HG03196 (cell line): ENCODE results near the gene EN1.

Experiments used
- ATAC-seq: cut with Tn5 transposase; IDR thresholded peaks from one replicate; pipeline ENCODE4 v1.9.1; 2021; ENCODE audit not compliant: unreplicated experiment

Gene EN1

DNA sequence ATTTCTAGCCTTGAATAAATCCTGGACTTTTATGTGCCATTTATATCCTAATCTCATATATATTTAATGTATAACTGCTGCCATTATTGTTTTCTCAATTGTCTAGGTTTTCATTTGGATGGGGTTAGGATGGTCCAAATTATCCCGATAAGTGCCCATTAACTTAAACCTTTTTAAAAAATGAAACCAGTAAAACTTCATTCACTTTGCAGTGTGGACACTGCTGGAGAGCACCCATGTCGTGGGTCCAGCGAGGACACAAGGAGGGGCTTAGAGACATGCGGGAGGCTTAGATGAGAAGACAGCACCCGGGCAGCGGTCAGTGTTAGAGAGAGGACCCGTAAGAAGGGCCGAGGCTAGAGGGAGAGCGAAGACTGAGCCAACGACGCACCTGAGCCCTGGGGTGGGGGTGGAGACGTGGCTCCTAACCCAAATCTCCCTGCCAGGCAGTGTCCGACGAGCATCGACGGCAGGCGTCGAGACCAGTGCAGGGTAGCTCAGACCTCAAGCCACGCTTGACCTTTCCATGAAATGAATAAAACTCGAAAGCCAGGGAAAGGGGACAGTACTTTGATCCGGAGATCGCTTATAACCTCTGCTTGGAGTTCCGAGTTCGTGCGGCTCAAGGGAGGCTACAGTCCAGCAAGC is 9.0 kb upstream of the EN1 start:
- no peak for ATAC-seq

DNA sequence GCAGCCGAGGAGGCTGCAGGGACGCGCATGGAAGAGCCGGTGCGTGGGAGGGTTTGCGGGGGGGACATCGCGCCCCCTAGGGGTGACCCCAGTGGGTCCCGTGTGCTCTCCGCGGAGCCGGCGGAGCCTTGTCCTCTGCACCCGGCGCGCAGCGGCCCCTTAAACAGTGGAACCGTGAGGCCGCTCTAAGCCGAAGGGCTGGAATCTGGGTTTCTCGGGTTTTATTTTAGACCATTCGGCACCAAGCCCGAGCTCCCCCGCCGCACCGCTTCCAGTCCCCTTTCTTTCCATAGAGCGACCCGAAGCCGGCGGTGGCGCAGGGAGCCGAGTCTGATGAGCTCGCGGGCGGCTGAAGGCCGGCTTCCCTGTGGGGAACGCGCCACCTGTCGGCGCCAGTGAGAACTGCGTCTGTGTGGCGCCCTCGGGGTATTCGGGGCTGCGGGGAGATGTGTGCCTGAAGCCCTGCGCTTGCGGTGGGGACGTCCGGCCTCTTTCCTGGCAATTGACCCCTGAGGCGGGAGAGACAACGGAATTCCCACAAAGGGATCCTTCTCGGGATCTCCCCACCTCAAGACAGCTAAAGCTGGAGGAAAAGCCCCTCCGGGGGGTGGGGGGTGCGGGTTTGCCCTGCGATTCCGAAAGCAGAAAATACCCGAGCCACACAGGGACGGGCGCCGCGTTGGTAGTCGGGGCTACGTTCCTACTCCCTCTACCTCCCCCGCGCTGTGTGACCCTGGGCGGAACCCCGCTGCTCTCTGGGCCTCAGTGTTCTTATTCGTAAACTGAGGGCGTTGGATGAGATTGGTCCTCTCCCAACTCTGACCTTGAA is 8.2 kb upstream of the EN1 start:
- peak; percentile 81 for ATAC-seq

DNA sequence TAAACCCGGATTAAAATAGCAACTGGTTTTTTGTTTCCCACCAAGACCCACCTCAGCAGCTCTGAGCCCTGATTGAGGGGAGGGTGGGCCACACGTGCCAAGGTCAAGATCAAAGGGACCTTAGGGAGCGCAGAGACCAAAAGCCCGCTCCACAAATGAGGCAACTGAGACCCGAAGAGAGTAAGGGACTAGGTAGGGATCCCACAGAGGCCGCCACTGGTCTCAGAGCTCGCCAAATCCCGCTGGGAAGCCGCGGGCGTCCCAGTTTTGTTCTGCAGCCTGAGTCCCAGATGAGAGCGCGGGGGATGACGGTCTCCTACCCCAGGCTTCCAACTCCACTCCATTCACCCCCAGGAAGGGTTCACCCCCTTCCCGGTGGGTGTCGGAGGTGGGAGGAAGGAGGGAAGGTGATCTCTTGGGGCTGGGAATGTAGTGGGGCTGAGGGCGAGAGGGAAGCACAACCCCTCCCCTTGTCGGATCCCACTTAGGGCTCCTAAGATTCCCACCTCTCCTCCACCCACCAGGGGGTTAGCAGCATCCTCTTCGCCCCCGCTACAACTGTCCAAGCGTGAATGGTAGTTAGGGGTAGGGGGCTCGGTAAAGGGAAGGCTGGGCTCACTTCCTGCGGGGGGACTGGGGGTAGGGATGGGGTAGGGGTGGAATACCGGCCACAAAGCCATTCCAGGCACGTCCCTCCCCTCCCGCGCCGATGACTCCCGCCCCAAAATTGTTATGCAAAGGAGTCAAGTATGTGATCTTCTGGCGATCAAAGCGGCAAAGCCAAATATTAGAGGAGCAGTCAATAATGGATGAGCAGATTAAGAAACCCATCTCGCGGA is 7.3 kb upstream of the EN1 start:
- ATAC-seq, result no peak

DNA sequence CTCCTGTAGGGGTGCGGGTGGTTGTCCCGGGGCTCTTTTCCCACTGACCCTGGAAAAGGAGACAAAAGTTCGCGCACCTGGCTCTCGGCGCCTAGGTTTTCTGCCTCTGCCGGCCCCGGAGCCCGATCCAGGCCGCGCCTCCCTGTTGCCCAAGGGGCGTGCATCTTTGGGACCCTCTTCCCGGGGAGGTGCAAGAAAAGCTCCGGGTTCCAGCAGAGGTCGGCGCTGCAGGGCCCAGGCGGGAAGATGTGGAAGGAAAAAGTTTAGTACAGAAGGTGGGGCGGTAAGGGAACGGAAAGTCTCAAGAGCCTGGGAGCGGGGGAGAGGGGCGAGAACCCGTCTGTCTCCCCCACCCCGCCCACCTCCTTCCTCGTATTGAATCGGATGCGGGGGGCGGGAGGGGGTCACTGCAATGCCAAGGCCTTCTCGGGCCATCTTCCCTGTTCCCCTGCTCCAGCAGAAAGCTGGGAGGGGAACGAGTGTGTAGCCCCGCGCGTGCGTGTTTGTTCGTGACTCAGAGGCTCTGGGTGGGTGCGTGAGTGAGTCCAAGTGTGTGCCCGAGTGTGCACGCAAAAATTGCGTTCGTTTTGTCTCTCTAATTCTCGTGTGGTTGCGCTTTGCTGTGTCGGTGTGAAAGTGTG is 6.3 kb upstream of the EN1 start:
- no peak for ATAC-seq

DNA sequence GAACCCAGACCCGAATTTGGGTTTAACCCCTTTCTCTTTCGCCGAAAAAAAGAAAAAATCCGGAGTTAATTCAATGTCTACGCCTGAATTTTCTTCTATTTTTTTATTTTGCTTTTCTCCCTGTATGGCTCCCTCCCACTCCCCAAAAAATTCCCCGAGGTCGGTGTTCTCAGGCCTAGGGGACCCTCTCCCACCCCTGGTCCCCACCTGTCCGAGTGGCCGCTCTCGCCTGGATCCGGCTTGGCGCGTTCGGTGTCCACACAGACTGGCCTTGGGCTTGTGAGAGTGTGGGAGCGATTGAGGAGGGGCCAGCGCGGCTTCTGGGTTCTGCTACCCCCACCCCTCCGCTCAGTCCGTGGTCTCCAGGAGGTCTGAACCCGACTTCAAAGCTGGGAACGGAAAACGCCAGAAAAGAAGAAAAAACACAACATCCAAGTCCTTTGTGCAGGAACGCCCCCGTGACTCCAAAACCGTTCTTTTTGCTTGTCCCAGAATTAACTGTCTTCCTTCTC is 5.7 kb upstream of the EN1 start:
- ATAC-seq, result no peak

DNA sequence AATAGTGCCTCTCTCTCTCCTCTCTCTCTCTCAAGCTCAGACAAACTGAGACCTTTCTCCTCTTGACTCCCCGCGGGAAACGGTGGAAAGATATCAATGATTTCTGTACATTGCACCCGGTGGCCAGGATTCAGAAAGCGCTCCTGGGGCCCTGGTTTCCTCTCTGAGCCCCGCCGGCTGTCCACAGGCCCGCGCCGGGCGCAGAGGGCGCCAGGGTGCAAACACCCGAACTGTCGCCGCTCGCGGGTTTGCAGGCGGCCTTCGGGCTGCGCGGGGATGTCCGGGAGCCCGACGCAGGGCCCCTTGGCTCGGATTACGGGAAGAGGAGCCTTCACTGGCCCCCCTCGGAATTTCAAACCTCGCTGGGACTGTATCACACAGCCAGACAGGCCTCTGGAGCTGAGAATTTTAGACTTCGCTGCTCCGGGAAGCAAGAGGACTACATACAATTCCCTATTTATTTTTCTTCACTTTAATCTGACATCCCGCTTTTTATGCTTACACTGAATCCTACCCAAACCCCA is 5.2 kb upstream of the EN1 start:
- ATAC-seq, result no peak

DNA sequence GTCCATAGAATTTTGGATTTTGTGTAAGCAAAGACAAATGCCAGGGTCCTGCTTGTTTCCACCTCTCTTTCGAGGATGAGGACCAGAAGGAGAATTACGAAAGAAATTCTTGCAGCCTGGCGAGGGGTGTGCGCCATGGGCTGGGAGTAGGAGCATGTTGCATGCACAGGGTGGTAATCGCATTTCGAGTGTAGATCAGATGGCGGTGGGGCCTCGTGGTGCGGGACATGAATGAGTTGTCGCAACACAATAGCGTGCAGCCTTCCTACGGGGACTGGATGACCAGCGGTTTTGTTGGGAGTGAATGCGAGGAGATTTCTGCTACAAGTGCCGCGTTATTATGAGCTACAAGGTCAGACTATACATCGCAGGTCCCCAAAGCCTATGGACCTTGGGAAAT is 4.2 kb upstream of the EN1 start:
- no peak for ATAC-seq

DNA sequence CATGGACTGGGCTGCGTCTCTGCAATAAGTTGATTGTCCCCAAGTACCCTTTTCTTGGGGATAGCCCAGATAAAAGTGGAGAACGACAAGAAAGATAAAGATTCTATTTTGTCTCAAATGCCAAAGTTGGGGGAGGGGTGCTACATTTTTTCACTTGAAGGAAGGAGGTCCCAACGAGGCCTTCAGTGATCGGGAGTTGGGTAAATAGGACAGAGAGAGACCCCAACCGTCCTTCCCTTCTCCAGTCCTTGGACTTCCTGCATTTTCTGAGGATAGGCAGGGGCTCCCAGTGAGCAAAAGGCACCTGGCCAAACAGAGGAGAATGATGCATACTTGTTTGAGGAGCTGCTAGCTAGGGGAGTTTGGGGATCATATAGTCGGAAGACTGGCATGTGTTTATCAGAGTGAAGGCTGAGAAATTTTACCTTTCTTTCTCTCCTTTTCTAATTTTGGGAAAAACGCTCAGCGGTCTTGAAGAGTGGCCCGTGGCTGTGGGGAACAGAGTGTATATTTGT is 3.5 kb upstream of the EN1 start:
- no peak for ATAC-seq

DNA sequence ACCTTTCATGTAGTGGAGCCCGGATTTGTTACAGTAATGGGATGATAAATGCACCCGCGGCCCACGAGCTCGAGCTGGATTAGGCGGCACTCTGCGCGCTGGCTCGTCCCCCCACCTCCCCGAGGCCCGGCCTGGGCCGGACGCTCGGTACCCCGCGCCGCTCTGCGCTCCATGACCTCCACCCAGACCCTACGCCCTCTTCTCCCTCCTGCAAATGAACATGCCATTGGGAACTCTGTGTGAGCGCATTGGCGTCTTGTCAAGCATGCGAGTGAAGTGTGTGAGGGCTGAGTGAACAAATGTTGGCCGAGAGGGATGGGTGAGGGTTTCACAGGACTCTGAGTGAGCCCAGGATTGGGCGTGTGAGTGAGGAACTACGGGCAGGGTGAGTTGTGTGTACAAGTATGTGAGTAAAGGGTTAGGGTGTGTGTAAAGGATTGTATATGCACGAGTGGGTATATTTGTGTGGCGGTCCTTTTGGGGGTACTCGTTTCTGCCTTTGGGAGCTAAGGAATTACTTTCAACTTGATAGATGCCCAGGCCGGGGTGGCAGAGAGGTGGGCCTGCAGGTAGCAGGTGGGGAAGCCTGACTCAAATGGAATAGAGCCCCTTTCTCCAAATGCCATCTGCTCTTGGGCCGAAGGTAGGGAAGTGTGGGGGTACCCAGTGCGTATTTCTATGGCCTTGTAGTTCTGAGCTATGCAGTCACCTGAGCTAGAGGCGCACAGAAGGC is 2.9 kb upstream of the EN1 start:
- ATAC-seq, result no peak

DNA sequence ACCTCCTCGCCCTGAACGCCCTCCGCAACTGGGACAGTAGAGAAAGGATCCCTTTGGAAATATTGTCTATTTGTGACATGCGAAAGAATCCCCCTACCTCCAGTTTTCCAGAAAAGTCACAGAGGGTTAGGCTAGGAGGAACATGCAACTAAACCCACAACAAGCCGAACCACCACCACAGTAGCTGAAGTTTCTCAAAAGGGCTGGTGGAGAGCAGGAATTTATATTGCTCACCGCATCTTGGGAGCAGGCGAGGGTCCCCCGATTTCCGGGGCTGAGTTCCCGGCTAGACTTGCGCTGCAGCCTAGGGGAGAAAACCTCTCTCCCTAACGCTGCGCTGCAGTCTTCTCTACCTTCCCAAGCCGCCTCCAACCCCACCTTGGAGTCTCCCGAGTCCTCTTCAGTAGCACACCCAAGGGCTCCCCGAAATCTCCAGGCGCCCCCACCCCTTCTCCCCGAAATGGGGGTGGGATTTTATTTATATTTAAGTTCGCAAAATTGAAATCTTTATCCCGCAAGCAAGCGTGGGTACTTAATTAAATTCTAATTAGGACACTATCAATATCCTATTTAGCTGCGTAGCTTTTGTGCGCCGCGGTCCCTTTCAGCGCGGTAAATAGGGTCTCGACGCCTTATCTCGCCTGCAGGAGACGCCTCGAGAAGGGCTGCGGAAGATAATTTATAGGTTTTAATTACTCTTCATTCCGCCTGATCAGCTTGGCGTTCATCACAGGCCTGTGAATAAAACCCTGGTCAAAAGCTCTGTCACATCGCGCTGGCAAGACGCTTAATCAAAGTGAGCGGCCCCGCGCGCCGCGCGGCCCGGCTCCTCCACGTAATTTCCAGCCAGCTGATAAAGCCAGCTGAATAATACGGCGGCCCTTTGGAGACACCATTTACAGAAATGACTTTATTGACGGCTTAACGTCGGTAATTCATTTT is 2.0 kb upstream of the EN1 start:
- no peak for ATAC-seq

DNA sequence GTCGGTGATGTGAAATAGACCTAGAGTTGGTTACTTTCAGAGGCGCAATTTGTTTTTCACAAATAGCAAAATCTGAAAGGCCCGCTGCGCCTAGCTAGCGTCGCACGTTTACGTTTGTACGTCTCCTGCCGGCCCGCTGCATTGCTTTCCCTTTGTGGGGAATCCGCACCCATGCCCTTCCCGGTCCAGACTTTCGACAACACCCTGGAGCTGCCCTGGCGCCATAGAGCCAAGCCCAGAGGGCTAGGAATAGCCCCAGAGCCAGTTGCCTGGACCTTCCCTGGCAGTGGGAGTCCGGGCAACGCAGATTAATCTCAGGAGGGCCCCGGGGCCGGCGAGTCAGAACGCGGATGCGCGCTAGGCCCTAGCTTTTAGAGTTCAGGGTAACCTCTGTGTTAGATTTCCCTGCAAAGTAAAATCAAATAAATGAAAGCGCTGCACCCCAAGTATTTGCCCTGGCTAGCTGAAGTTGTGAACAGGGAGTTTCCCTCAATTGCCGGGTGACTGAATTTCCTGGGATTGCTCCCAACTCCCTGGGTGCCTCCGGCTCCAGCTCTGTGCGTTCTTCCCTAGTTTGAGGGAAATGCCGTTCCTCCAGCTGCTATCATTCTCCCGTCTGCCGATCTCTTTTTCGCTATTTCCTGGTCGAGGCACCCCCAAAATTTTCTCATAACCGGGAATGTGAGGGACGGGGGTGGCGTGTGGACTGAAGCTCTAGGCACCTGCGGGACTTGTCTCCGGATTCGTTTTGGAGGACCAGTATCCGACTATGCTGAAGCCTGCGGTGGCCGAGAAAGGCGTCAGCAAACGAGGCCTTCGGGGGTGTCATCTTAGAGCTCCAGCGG is 1.2 kb upstream of the EN1 start:
- ATAC-seq, result no peak

DNA sequence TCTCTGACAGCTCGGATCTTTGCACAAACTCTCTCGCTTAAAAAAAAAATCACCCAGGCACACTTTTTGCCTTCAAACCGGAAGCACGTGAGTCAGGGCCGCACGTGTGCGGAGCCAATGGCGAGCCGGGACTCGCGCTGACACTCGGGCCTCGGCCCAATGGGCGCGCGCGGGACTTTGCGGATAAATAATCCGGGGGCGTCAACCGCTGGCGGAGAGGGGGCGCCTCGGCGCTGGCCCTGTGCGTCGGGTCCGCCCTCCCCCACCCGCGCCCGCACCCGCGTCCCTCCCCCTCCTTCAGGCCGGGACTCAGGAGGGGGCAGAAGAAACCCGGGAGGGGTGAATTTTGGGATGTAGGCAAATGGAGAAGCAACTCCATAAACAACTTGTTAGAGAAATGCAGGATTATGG is 319 bp upstream of the EN1 start:
- no peak for ATAC-seq

DNA sequence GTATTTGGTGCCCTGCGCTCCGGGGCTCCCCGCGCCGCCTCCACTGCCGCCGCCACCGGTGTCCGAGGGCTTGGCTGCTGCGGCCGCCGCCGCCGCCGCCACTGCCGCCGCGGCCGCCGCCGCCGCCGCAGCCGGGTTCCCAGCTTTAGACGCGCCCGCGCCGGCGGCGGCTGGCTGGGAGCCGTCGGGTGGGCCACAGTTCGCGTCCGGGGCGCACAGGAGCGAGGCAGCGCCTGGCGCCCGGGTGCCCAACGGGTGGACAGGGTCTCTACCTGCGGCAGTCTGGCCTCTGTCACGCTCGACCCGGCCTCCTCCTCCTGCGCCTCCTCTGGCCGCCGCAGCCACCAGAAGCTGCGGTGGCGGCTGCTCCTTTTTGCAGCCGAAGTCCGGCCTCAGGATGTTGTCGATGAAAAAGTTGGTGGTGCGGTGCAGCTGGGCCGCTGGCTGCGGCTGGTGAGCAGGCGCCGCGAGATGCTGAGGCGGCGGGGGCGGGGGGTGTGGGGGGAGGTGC is 951 bp downstream of the EN1 start:
- no peak for ATAC-seq

DNA sequence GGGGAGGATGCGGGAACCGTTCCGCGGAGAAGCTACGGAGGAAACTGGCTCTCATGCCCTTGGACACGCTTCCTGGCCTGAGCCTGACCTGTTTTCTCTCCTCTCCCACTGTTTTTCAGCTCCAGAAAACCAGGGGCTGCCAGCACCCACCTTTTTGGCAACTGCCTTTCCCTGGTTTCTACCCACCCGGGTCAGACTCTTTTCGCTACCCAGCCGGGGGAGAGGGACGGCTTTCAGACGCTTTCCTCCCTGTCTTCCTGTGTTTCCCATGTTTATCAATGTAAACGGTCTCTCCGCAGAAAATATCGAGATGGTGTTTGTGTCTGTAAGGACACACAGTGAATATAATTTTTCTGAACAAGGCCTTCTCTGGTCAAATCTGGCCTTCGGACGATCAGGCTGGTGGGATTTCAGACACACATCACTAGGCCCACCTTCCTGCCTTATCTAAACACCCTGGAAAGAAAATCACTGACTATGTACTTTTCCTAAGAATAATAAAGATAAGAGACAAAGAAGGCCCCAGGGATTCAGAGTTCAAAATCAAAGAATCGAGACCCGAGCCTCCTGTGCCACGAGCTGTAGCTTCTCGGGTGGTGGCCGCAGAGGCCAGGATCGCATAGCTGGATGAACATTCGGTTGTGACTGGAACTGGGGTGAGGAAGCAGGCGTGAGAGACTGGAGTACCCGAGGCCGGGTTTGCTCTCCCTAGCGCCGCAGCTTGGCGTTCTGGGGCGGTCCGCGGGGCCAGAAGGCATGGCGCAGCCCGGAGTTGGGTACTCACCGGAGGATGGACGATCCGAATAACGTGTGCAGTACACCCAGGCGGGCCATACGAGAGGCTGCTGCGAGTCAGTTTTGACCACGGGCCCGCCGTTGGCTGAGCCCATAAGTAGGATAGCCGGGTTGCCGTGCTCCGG is 1.7 kb downstream of the EN1 start:
- no peak for ATAC-seq

DNA sequence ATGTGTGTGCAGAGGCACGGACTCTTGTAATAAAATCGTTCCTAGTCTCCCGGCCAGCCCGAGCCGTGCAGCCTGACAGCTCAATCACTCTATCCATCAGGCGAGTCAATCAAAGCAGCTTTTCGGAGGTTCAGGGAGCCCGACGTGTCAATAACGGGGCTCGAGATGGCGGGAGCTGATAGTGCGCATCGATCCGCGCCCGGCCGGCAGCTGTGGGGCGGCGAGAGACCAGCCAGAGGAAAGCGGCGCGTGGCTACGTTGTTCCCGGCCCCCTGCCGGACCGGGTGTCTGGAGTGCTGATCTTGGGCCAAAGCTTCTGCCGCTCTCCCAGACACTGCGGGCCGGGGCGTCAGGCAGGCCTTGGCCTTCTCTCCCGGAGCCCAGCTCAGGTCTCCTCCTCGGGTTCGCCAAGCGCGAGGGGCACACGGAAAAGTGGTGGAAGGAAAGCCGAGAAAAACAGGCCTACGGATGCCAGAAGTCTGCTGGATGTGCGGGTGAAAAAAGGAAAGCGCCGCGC is 2.4 kb downstream of the EN1 start:
- ATAC-seq, result no peak

DNA sequence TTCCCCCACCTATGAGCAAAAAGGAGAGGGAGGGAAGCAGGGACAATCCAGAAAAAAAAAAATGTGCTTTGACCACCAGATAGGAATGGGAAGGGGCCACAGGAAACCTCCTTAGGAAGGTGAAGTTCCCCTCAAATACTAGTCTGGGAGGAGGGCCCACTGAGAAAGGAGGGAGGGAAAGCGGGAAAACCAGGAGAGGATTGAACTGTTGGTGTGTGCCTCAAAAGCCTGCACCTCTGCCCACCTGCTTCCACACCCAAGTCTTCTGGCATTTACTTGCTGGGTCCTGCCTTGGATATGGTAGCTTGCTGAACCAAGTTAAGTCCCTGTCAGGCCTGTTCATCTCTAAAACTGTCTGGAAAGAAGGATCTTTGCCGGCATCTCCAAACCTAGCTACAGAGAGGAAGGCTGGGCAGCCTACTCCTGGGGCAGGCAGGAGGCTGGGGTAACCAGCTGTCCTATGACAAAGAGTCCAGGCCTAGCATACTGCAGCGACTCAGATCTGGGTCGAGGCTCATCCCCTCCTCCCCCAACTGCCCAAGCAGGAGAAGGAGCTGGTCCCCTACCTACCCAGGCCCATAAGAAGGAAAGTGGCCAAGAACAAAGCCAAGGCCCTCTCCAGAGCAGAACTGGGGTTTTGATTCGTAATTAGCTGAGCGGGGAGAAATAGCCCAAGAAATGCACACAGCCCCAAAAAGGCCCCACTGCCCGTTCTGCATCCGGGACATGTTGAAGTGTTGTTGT is 3.0 kb downstream of the EN1 start:
- ATAC-seq, result no peak
